ENCODE measurements around the gene TRPM2. TPM values are rescaled to one million over a fixed set of nuclear protein-coding genes. Genes with fewer than 3 reads are reported as not detected.

Gene TRPM2
- total RNA-seq, 2 donors from 2014 or later, result 1.6 to 2.7 TPM

GRCh38 chr21:44424608-44425306 is 71.3 kb downstream of the TRPM2 start:
- no peak overlapping the region for H3K27ac ChIP-seq
- H3K9me3 ChIP-seq, result no peaks in the 10 kb centered on the region
- H3K27me3 ChIP-seq (replicated peaks; ENCODE audit: insufficient read depth), result peaks cover 7% of the 10 kb centered on the region
- H3K36me3 ChIP-seq, result no peaks in the 10 kb centered on the region
- DNase-seq (ENCODE audit: low spot score), result no peak
- intact Hi-C loops (cut with DNase I), result no loop called here
- 66% methylated on average over 30 of the region's 30 CpGs for WGBS
- TF ChIP-seq POLR2A (IDR thresholded peaks at IDR 0.05) (no peak), POLR2AphosphoS5 (IDR thresholded peaks at IDR 0.05) (no peak), CTCF (IDR thresholded peaks at IDR 0.05) (no peak)
- H3K4me1 ChIP-seq (replicated peaks), result no peaks in the 10 kb centered on the region
- H3K4me3 ChIP-seq, result no peak overlapping the region

- Histone ChIP-seq H3K4me3 (no peak overlapping the region), H3K4me1 (replicated peaks) (no peaks in the 10 kb centered on the region), H3K27ac (no peak overlapping the region), H3K27me3 (replicated peaks; ENCODE audit: insufficient read depth) (peaks cover 7% of the 10 kb centered on the region), H3K36me3 (no peaks in the 10 kb centered on the region), H3K9me3 (no peaks in the 10 kb centered on the region)
- intact Hi-C loops (cut with DNase I), result no loop called here
- no peak for TF ChIP-seq CTCF (IDR thresholded peaks at IDR 0.05)
- TF ChIP-seq POLR2A (IDR thresholded peaks at IDR 0.05), result no peak
- TF ChIP-seq POLR2AphosphoS5 (IDR thresholded peaks at IDR 0.05), result no peak
- DNase-seq (ENCODE audit: low spot score), result no peak
- WGBS, result 68% methylated on average over 40 of the region's 40 CpGs
These were observed 72.0 kb downstream of the TRPM2 start for GRCh38 chr21:44425307-44425894.

GRCh38 chr21:44425895-44426662 is 72.7 kb downstream of the TRPM2 start:
- no peak overlapping the region for H3K4me3 ChIP-seq
- peaks cover 7% of the 10 kb centered on the region for H3K27me3 ChIP-seq (replicated peaks; ENCODE audit: insufficient read depth)
- H3K4me1 ChIP-seq (replicated peaks), result no peaks in the 10 kb centered on the region
- WGBS, result 75% methylated on average over 13 of the region's 13 CpGs
- H3K36me3 ChIP-seq, result no peaks in the 10 kb centered on the region
- no peak for DNase-seq (ENCODE audit: low spot score)
- intact Hi-C loops (cut with DNase I), result no loop called here
- H3K27ac ChIP-seq, result no peak overlapping the region
- TF ChIP-seq POLR2AphosphoS5 (IDR thresholded peaks at IDR 0.05) (no peak), CTCF (IDR thresholded peaks at IDR 0.05) (no peak), POLR2A (IDR thresholded peaks at IDR 0.05) (no peak)
- H3K9me3 ChIP-seq, result no peaks in the 10 kb centered on the region

- Histone ChIP-seq H3K4me3 (no peak overlapping the region), H3K27me3 (replicated peaks; ENCODE audit: insufficient read depth) (peaks cover 7% of the 10 kb centered on the region), H3K36me3 (no peaks in the 10 kb centered on the region), H3K9me3 (no peaks in the 10 kb centered on the region), H3K27ac (no peak overlapping the region), H3K4me1 (replicated peaks) (no peaks in the 10 kb centered on the region)
- WGBS, result 59% methylated on average over 21 of the region's 21 CpGs
- intact Hi-C loops (cut with DNase I), result no loop called here
- no peak for DNase-seq (ENCODE audit: low spot score)
- no peak for TF ChIP-seq POLR2A (IDR thresholded peaks at IDR 0.05)
- TF ChIP-seq POLR2AphosphoS5 (IDR thresholded peaks at IDR 0.05), result no peak
- no peak for TF ChIP-seq CTCF (IDR thresholded peaks at IDR 0.05)
These were observed 73.3 kb downstream of the TRPM2 start for GRCh38 chr21:44426663-44427191.

Data from prostate gland (tissue), 2 donors.